Measurements from ENCODE around the gene CENPE. TPM values are rescaled to one million over a fixed set of nuclear protein-coding genes. Genes with fewer than 3 reads are reported as not detected.
A peak's percentile ranks its signal among the peaks of the same experiment; 100 is the strongest.
"Not testable (repeated sequence)": the region's sequence is repeated elsewhere in the genome, so short reads cannot be mapped to it uniquely, and the experiment has no call there.

CENPE gene, protein sequence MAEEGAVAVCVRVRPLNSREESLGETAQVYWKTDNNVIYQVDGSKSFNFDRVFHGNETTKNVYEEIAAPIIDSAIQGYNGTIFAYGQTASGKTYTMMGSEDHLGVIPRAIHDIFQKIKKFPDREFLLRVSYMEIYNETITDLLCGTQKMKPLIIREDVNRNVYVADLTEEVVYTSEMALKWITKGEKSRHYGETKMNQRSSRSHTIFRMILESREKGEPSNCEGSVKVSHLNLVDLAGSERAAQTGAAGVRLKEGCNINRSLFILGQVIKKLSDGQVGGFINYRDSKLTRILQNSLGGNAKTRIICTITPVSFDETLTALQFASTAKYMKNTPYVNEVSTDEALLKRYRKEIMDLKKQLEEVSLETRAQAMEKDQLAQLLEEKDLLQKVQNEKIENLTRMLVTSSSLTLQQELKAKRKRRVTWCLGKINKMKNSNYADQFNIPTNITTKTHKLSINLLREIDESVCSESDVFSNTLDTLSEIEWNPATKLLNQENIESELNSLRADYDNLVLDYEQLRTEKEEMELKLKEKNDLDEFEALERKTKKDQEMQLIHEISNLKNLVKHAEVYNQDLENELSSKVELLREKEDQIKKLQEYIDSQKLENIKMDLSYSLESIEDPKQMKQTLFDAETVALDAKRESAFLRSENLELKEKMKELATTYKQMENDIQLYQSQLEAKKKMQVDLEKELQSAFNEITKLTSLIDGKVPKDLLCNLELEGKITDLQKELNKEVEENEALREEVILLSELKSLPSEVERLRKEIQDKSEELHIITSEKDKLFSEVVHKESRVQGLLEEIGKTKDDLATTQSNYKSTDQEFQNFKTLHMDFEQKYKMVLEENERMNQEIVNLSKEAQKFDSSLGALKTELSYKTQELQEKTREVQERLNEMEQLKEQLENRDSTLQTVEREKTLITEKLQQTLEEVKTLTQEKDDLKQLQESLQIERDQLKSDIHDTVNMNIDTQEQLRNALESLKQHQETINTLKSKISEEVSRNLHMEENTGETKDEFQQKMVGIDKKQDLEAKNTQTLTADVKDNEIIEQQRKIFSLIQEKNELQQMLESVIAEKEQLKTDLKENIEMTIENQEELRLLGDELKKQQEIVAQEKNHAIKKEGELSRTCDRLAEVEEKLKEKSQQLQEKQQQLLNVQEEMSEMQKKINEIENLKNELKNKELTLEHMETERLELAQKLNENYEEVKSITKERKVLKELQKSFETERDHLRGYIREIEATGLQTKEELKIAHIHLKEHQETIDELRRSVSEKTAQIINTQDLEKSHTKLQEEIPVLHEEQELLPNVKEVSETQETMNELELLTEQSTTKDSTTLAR (N-terminal part only)
- 1 to 10 TPM; 2.0 to 2.3 TPM for polyA plus RNA-seq

DNA sequence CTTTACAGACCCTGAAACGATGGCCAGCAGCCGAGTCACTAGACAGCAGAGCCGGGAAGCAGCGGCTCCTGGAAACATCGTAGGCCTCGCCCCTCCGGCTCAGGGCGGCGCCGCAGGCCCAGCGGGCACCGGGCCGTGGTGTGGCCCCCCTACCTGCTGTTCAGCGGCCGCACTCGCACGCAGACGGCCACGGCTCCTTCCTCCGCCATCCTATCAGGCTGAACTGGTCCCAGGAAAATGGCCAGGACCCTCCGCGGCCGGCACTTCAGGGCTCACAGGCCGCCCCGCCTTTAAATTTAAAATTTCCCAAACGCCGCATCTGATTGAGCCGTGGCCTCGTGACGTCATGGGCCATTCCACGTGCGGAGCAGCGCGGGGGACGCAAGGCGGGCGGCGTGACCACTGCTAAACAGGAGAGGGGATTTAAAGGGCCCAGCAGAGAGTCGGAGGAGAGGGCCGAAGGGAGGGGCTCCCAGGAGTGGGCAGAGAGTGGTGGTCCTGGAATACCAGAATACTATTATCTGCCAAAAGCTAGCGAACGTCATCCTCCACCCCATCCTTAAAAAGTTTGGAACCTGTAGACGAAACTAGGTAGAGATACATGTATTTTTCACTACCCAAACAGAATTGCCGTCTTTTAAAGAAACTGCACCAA, at the start of gene CENPE:
TSS of gene CENPE (minus strand) at position 233 of the 655 bp plus-strand sequence. CDS start at position 209, 24 bp downstream.
- Histone ChIP-seq H3K36me3 (ENCODE audit: control insufficient read depth in 2 of 2, insufficient read depth in 2 of 2, low read length in 1 of 2) (no peaks in the 10 kb centered on the region), H3K27me3 (ENCODE audit: control insufficient read depth in 1 of 2, insufficient read depth in 2 of 2, low read length in 2 of 2) (no peaks in the 10 kb centered on the region), H3K4me3 (ENCODE audit: low read depth in 1 of 2, low read length in 2 of 2) (peak within 1 kb of the TSS; percentile 70 to 78), H3K4me1 (ENCODE audit: control insufficient read depth in 2 of 2, insufficient read depth in 2 of 2, low read length in 1 of 2) (no peaks in the 10 kb centered on the region), H3K9me3 (ENCODE audit: control insufficient read depth in 2 of 2, insufficient read depth in 1 of 2, low read depth in 1 of 2, low read length in 1 of 2) (no peaks in the 10 kb centered on the region), H3K27ac (ENCODE audit: low read depth in 2 of 2, low read length in 1 of 2) (peak within 1 kb of the TSS; percentile 37 to 73)
- WGBS, 2 donors = 0% methylated on average over 44 of the region's 44 CpGs

DNA sequence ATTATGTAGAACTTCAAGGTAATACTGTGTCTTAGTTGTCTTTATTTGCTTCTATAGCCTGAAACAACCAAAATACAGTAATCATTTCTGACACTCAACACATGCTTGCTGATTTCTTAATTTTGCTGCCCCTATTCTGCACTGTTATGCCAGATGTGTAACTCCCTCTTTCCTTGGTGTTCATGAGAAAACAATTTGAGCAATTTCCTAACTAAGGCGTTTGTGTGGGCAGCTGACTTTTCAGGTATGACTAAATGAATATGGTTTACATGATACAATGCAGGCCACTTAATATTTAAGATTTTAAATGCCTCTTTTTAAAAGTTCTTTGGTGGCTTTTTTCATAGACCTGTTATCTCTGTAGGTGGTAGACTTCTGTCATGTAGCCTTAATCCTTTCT, 46.1 kb upstream of the CENPE start:
- Histone ChIP-seq H3K27ac (ENCODE audit: low read depth in 2 of 2, low read length in 1 of 2) (no peak overlapping the region), H3K9me3 (ENCODE audit: control insufficient read depth in 2 of 2, insufficient read depth in 1 of 2, low read depth in 1 of 2, low read length in 1 of 2) (no peaks in the 10 kb centered on the region), H3K36me3 (ENCODE audit: control insufficient read depth in 2 of 2, insufficient read depth in 2 of 2, low read length in 1 of 2) (no peaks in the 10 kb centered on the region), H3K4me3 (ENCODE audit: low read depth in 1 of 2, low read length in 2 of 2) (no peak overlapping the region), H3K4me1 (ENCODE audit: control insufficient read depth in 2 of 2, insufficient read depth in 2 of 2, low read length in 1 of 2) (no peaks in the 10 kb centered on the region), H3K27me3 (ENCODE audit: control insufficient read depth in 1 of 2, insufficient read depth in 2 of 2, low read length in 2 of 2) (no peaks in the 10 kb centered on the region)
- WGBS, 2 donors = 66 to 82% methylated on average over 1 of the region's 1 CpG

DNA sequence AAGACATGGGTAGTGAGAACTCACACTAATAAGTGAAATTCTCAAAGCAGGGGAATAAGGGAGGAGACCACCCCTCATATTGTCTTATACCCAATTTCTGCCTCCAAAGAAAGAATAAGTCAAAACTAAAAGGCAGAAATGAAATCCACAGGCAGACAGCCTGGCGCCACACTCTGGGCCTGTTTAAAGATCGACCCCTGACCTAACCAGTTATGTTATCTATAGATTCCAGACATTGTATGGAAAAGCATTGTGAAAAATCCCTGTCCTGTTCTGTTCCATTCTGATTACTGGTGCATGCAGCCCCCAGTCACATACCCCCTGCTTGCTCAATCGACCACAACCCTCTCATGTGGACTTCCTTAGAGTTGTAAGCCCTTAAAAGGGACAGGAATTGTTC, 32.8 kb upstream of the CENPE start:
- H3K27me3 ChIP-seq (ENCODE audit: control insufficient read depth in 1 of 2, insufficient read depth in 2 of 2, low read length in 2 of 2); H3K9me3 ChIP-seq (ENCODE audit: control insufficient read depth in 2 of 2, insufficient read depth in 1 of 2, low read depth in 1 of 2, low read length in 1 of 2); H3K4me3 ChIP-seq (ENCODE audit: low read depth in 1 of 2, low read length in 2 of 2); H3K27ac ChIP-seq (ENCODE audit: low read depth in 2 of 2, low read length in 1 of 2); H3K4me1 ChIP-seq (ENCODE audit: control insufficient read depth in 2 of 2, insufficient read depth in 2 of 2, low read length in 1 of 2); H3K36me3 ChIP-seq (ENCODE audit: control insufficient read depth in 2 of 2, insufficient read depth in 2 of 2, low read length in 1 of 2): not testable (repeated sequence)
- WGBS, 2 donors = 61 to 69% methylated on average over 3 of the region's 3 CpGs

DNA sequence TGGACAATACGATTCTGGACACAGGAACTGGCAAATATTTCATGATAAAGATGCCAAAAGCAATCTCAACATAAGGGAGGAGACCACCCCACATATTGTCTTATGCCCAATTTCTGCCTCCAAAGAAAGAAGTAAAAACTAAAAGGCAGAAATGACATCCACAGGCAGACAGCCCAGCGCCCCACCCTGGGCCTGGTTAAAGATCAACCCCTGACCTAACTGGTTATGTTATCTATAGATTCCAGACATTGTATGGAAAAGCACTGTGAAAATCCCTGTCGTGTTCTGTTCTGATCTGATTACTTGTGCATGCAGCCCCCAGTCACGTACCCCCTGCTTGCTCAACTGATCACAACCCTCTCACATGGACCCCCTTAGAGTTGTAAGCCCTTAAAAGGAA, 25.4 kb upstream of the CENPE start:
- H3K9me3 ChIP-seq (ENCODE audit: control insufficient read depth in 2 of 2, insufficient read depth in 1 of 2, low read depth in 1 of 2, low read length in 1 of 2); H3K36me3 ChIP-seq (ENCODE audit: control insufficient read depth in 2 of 2, insufficient read depth in 2 of 2, low read length in 1 of 2); H3K4me3 ChIP-seq (ENCODE audit: low read depth in 1 of 2, low read length in 2 of 2); H3K27ac ChIP-seq (ENCODE audit: low read depth in 2 of 2, low read length in 1 of 2); H3K27me3 ChIP-seq (ENCODE audit: control insufficient read depth in 1 of 2, insufficient read depth in 2 of 2, low read length in 2 of 2); H3K4me1 ChIP-seq (ENCODE audit: control insufficient read depth in 2 of 2, insufficient read depth in 2 of 2, low read length in 1 of 2): not testable (repeated sequence)
- 52 to 59% methylated on average over 4 of the region's 4 CpGs for WGBS, 2 donors

DNA sequence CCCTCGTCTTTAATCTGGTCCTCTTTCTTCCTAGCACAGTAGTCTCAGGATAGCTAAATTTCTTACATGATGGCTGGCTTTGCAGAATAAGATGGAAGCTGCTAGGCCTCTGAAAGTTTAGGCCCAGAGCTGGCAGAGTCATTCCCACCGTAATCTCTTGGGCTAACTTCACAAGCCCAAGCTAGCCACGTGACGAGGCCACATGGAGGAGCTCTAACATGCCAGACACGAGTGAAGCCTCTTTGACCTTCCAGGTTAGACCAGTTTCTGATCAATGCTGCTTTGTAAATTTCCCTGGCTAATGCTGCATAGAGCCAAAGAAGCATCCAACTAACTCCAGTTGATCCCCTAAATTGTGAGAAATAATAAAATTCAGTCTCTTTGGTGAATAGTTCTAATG, 9.5 kb upstream of the CENPE start:
- 60 to 61% methylated on average over 5 of the region's 5 CpGs for WGBS, 2 donors
- H3K4me3 ChIP-seq (ENCODE audit: low read depth in 1 of 2, low read length in 2 of 2) = no peak overlapping the region
- H3K27me3 ChIP-seq (ENCODE audit: control insufficient read depth in 1 of 2, insufficient read depth in 2 of 2, low read length in 2 of 2) = no peaks in the 10 kb centered on the region
- H3K36me3 ChIP-seq (ENCODE audit: control insufficient read depth in 2 of 2, insufficient read depth in 2 of 2, low read length in 1 of 2) = no peaks in the 10 kb centered on the region
- no peaks in the 10 kb centered on the region for H3K9me3 ChIP-seq (ENCODE audit: control insufficient read depth in 2 of 2, insufficient read depth in 1 of 2, low read depth in 1 of 2, low read length in 1 of 2)
- no peaks in the 10 kb centered on the region for H3K4me1 ChIP-seq (ENCODE audit: control insufficient read depth in 2 of 2, insufficient read depth in 2 of 2, low read length in 1 of 2)
- H3K27ac ChIP-seq (ENCODE audit: low read depth in 2 of 2, low read length in 1 of 2) = no peak overlapping the region

DNA sequence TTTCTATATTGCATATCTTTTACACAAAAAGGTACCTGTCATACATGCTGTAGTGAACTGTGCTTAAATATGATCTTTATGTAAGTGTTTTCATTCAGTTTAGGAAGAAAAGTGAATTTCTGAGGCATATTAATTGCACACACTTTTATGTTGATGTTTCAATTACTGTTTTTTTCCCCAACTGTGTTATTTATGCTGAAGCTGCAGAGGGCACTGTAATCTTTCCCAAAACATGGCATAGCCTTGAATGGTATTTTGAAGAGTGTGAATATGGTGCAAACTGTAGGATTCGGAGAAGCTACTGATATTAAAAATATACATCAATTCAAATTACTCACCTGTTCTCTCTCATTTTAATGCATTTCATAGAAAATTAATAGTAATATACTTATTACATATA, 6.0 kb upstream of the CENPE start:
- Histone ChIP-seq H3K9me3 (ENCODE audit: control insufficient read depth in 2 of 2, insufficient read depth in 1 of 2, low read depth in 1 of 2, low read length in 1 of 2) (no peaks in the 10 kb centered on the region), H3K27ac (ENCODE audit: low read depth in 2 of 2, low read length in 1 of 2) (no peak overlapping the region), H3K4me1 (ENCODE audit: control insufficient read depth in 2 of 2, insufficient read depth in 2 of 2, low read length in 1 of 2) (no peaks in the 10 kb centered on the region), H3K36me3 (ENCODE audit: control insufficient read depth in 2 of 2, insufficient read depth in 2 of 2, low read length in 1 of 2) (no peaks in the 10 kb centered on the region), H3K4me3 (ENCODE audit: low read depth in 1 of 2, low read length in 2 of 2) (no peak overlapping the region), H3K27me3 (ENCODE audit: control insufficient read depth in 1 of 2, insufficient read depth in 2 of 2, low read length in 2 of 2) (no peaks in the 10 kb centered on the region)
- 65 to 70% methylated on average over 1 of the region's 1 CpG for WGBS, 2 donors

DNA sequence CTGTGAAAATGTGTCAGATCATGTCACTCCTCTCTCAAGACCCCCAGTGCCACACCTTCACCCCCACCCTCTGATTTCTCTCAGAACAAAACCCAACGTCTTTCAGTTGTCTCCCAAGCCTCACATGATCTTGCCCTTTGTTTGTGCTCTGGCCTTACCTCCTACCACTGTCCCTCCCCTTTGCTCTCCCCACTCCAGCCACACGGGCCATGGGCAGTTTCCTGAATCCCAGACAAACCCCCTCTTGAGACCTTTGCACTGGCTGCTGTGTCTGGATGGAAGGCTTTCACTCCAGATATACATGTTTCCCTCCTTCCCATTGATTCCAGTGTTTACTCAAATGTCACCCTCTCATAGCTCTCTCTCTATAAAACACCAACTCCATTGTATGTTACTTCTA, 3.6 kb upstream of the CENPE start:
- Histone ChIP-seq H3K9me3 (ENCODE audit: control insufficient read depth in 2 of 2, insufficient read depth in 1 of 2, low read depth in 1 of 2, low read length in 1 of 2) (no peaks in the 10 kb centered on the region), H3K27me3 (ENCODE audit: control insufficient read depth in 1 of 2, insufficient read depth in 2 of 2, low read length in 2 of 2) (no peaks in the 10 kb centered on the region), H3K4me1 (ENCODE audit: control insufficient read depth in 2 of 2, insufficient read depth in 2 of 2, low read length in 1 of 2) (no peaks in the 10 kb centered on the region), H3K4me3 (ENCODE audit: low read depth in 1 of 2, low read length in 2 of 2) (no peak overlapping the region), H3K27ac (ENCODE audit: low read depth in 2 of 2, low read length in 1 of 2) (no peak overlapping the region), H3K36me3 (ENCODE audit: control insufficient read depth in 2 of 2, insufficient read depth in 2 of 2, low read length in 1 of 2) (no peaks in the 10 kb centered on the region)
- WGBS, 2 donors = 22 to 34% methylated on average over 2 of the region's 2 CpGs

DNA sequence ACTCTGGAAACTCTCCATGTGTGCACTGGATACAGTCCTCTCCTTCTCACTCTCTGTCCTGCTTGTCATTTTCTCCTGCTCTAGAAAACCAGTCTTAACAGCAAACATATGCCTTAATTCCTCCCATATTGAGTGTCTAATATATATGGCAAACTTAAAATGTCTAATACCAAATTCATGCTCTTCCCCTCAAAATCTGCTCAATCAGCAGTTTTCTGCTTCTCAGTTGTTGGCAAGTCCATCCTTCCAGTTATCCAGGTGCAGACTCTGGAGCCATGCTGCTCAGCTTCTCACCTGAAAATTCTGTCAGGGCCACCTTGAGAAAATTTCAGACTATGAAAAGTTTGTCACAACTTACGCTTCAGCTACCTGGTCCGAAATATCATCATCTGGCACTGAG, 3.1 kb upstream of the CENPE start:
- H3K4me1 ChIP-seq (ENCODE audit: control insufficient read depth in 2 of 2, insufficient read depth in 2 of 2, low read length in 1 of 2) = no peaks in the 10 kb centered on the region

DNA sequence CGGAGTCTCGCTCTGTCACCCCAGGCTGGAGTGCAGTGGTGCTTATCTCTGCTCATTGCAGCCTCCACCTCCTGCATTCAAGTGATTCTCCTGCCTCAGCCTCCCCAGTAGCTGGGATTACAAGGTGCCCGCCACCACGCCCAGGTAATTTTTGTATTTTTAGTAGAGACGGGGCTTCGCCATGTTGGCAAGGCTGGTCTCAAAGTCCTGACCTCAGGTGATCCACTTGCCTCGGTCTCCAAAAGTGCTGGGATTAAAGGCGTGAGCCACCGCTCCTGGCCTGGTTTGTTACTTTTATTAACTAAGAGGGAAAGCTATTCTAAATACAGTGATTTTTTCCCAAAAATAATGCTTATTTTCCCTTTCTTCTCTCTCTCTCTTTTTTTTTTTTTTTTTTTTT, 866 bp upstream of the CENPE start:
- no peaks in the 10 kb centered on the region for H3K36me3 ChIP-seq (ENCODE audit: control insufficient read depth in 2 of 2, insufficient read depth in 2 of 2, low read length in 1 of 2)
- no peaks in the 10 kb centered on the region for H3K4me1 ChIP-seq (ENCODE audit: control insufficient read depth in 2 of 2, insufficient read depth in 2 of 2, low read length in 1 of 2)
- H3K27ac ChIP-seq (ENCODE audit: low read depth in 2 of 2, low read length in 1 of 2) = no peak overlapping the region
- H3K27me3 ChIP-seq (ENCODE audit: control insufficient read depth in 1 of 2, insufficient read depth in 2 of 2, low read length in 2 of 2) = no peaks in the 10 kb centered on the region
- WGBS, 2 donors = 70 to 81% methylated on average over 9 of the region's 9 CpGs
- H3K9me3 ChIP-seq (ENCODE audit: control insufficient read depth in 2 of 2, insufficient read depth in 1 of 2, low read depth in 1 of 2, low read length in 1 of 2) = no peaks in the 10 kb centered on the region
- peak overlapping the region in 1 of 2 donors; percentile 78 for H3K4me3 ChIP-seq (ENCODE audit: low read depth in 1 of 2, low read length in 2 of 2)

More for the DNA sequence above, 3.1 kb upstream of the CENPE start:
- H3K9me3 ChIP-seq (ENCODE audit: control insufficient read depth in 2 of 2, insufficient read depth in 1 of 2, low read depth in 1 of 2, low read length in 1 of 2) = no peaks in the 10 kb centered on the region
- 92 to 98% methylated on average over 2 of the region's 2 CpGs for WGBS, 2 donors
- H3K27ac ChIP-seq (ENCODE audit: low read depth in 2 of 2, low read length in 1 of 2) = no peak overlapping the region
- no peaks in the 10 kb centered on the region for H3K36me3 ChIP-seq (ENCODE audit: control insufficient read depth in 2 of 2, insufficient read depth in 2 of 2, low read length in 1 of 2)
- no peak overlapping the region for H3K4me3 ChIP-seq (ENCODE audit: low read depth in 1 of 2, low read length in 2 of 2)
- no peaks in the 10 kb centered on the region for H3K27me3 ChIP-seq (ENCODE audit: control insufficient read depth in 1 of 2, insufficient read depth in 2 of 2, low read length in 2 of 2)
